ENCODE data around the gene PSTPIP1.
A peak's percentile ranks its signal among the peaks of the same experiment; 100 is the strongest.

PSTPIP1 gene

GRCh38 chr15:77001966-77002365 lies 7.0 kb downstream of the PSTPIP1 start:
- no peak for DNase-seq

GRCh38 chr15:77002436-77002835 lies 7.5 kb downstream of the PSTPIP1 start:
- DNase-seq = no peak

GRCh38 chr15:77002954-77003912 lies 8.3 kb downstream of the PSTPIP1 start:
- DNase-seq = no peak

GRCh38 chr15:77004189-77004588 lies 9.3 kb downstream of the PSTPIP1 start:
- no peak for DNase-seq

GRCh38 chr15:77009176-77009575 lies 14.2 kb downstream of the PSTPIP1 start:
- no peak for DNase-seq

- peak; percentile 54 for DNase-seq
These were observed 14.9 kb downstream of the PSTPIP1 start for GRCh38 chr15:77009646-77010311.

GRCh38 chr15:77010312-77010686 lies 15.4 kb downstream of the PSTPIP1 start:
- DNase-seq = peak; percentile 72

GRCh38 chr15:77010857-77011256 lies 15.9 kb downstream of the PSTPIP1 start:
- no peak for DNase-seq

- DNase-seq = no peak
These were observed 17.3 kb downstream of the PSTPIP1 start for GRCh38 chr15:77012117-77012712.

GRCh38 chr15:77012868-77013267 lies 17.9 kb downstream of the PSTPIP1 start:
- no peak for DNase-seq

- no peak for DNase-seq
These were observed 18.8 kb downstream of the PSTPIP1 start for GRCh38 chr15:77013776-77014131.

- DNase-seq = no peak
These were observed 19.5 kb downstream of the PSTPIP1 start for GRCh38 chr15:77014132-77015081.

- DNase-seq = no peak
These were observed 20.9 kb downstream of the PSTPIP1 start for GRCh38 chr15:77015646-77016320.

- no peak for DNase-seq
These were observed 21.4 kb downstream of the PSTPIP1 start for GRCh38 chr15:77016321-77016695.

- no peak for DNase-seq
These were observed 22.2 kb downstream of the PSTPIP1 start for GRCh38 chr15:77017091-77017660.

- no peak for DNase-seq
These were observed 23.1 kb downstream of the PSTPIP1 start for GRCh38 chr15:77017761-77018720.

GRCh38 chr15:77018796-77019505 lies 24.0 kb downstream of the PSTPIP1 start:
- DNase-seq = no peak

- DNase-seq = no peak
These were observed 24.8 kb downstream of the PSTPIP1 start for GRCh38 chr15:77019521-77020331.

All from DMS53 (cell line).